ENCODE measurements around the gene VAMP5.
A peak's percentile ranks its signal among the peaks of the same experiment; 100 is the strongest.
"Not testable (repeated sequence)": the region's sequence is repeated elsewhere in the genome, so short reads cannot be mapped to it uniquely, and the experiment has no call there.

The VAMP5 gene

GRCh38 chr2:85584354-85584856 lies at the start of gene VAMP5:
Gene VAMP5 (plus strand): TSS chr2:85584431. CDS start chr2:85584491, 60 bp downstream.
- peak in 1 of 2 donors; percentile 18 for DNase-seq (ENCODE audit: low read depth in 2 of 2)

GRCh38 chr2:85534881-85535280 lies 49.4 kb upstream of the VAMP5 start:
- no peak for DNase-seq (ENCODE audit: low read depth in 2 of 2)

- DNase-seq (ENCODE audit: low read depth in 2 of 2), result no peak
Observed at GRCh38 chr2:85536479-85536878, 47.8 kb upstream of the VAMP5 start.

- DNase-seq (ENCODE audit: low read depth in 2 of 2), result peak in 1 of 2 donors; percentile 7
Observed at GRCh38 chr2:85537600-85538506, 46.4 kb upstream of the VAMP5 start.

- peak; percentile 74 to 85 for DNase-seq (ENCODE audit: low read depth in 2 of 2)
Observed at GRCh38 chr2:85538507-85539360, 45.5 kb upstream of the VAMP5 start, which contains the start of gene MAT2A. Gene MAT2A (plus strand): TSS chr2:85539168. CDS start chr2:85539288, 120 bp downstream.

- peak; percentile 62 to 74 for DNase-seq (ENCODE audit: low read depth in 2 of 2)
Observed at GRCh38 chr2:85539361-85540132, 44.7 kb upstream of the VAMP5 start.

- no peak for DNase-seq (ENCODE audit: low read depth in 2 of 2)
Observed at GRCh38 chr2:85540133-85540648, 44.0 kb upstream of the VAMP5 start.

- DNase-seq (ENCODE audit: low read depth in 2 of 2), result no peak
Observed at GRCh38 chr2:85541262-85541661, 43.0 kb upstream of the VAMP5 start.

- DNase-seq (ENCODE audit: low read depth in 2 of 2), result no peak
Observed at GRCh38 chr2:85541753-85542457, 42.3 kb upstream of the VAMP5 start.

GRCh38 chr2:85542777-85543176 lies 41.5 kb upstream of the VAMP5 start:
- no peak for DNase-seq (ENCODE audit: low read depth in 2 of 2)

GRCh38 chr2:85544254-85544691 lies 40.0 kb upstream of the VAMP5 start:
- not testable (repeated sequence) for DNase-seq (ENCODE audit: low read depth in 2 of 2)

GRCh38 chr2:85544915-85545779 lies 39.1 kb upstream of the VAMP5 start:
- DNase-seq (ENCODE audit: low read depth in 2 of 2), result not testable (repeated sequence)

- no peak for DNase-seq (ENCODE audit: low read depth in 2 of 2)
Observed at GRCh38 chr2:85545780-85546240, 38.4 kb upstream of the VAMP5 start.

GRCh38 chr2:85547089-85547858 lies 37.0 kb upstream of the VAMP5 start:
- no peak for DNase-seq (ENCODE audit: low read depth in 2 of 2)

- DNase-seq (ENCODE audit: low read depth in 2 of 2), result no peak
Observed at GRCh38 chr2:85547859-85548607, 36.2 kb upstream of the VAMP5 start.

GRCh38 chr2:85548608-85548900 lies 35.7 kb upstream of the VAMP5 start:
- no peak for DNase-seq (ENCODE audit: low read depth in 2 of 2)

GRCh38 chr2:85549095-85549494 lies 35.1 kb upstream of the VAMP5 start:
- no peak for DNase-seq (ENCODE audit: low read depth in 2 of 2)

GRCh38 chr2:85549826-85550225 lies 34.4 kb upstream of the VAMP5 start:
- DNase-seq (ENCODE audit: low read depth in 2 of 2), result no peak
